ENCODE data around the gene FAM171A1. TPM values are rescaled to one million over a fixed set of nuclear protein-coding genes. Genes with fewer than 3 reads are reported as not detected.
A peak's percentile ranks its signal among the peaks of the same experiment; 100 is the strongest.

The FAM171A1 gene
- total RNA-seq, 1 donor from 2014 or later: 86.1 TPM

- peaks cover 39% of the 10 kb centered on the region for H3K4me1 Mint-ChIP-seq (ENCODE audit: low read depth)
- no peak for TF ChIP-seq CTCF (IDR thresholded peaks at IDR 0.05; ENCODE audit: unreplicated experiment)
- no peaks in the 10 kb centered on the region for H3K9me3 Mint-ChIP-seq (ENCODE audit: low read depth)
- no peak for DNase-seq (ENCODE audit: low spot score, unreplicated experiment)
- H3K27me3 Mint-ChIP-seq: no peaks in the 10 kb centered on the region
- peaks cover 1% of the 10 kb centered on the region for H3K36me3 Mint-ChIP-seq (ENCODE audit: insufficient read depth)
- H3K27ac Mint-ChIP-seq: peak overlapping the region; percentile 32
- no peak overlapping the region for H3K4me3 Mint-ChIP-seq (ENCODE audit: low read depth)
Observed at GRCh38 chr10:15351099-15351820, 19.8 kb downstream of the FAM171A1 start.

- Mint-ChIP-seq H3K27ac (peak overlapping the region; percentile 57), H3K27me3 (no peaks in the 10 kb centered on the region), H3K36me3 (ENCODE audit: insufficient read depth) (no peaks in the 10 kb centered on the region), H3K4me1 (ENCODE audit: low read depth) (peaks cover 55% of the 10 kb centered on the region), H3K4me3 (ENCODE audit: low read depth) (no peak overlapping the region), H3K9me3 (ENCODE audit: low read depth) (no peaks in the 10 kb centered on the region)
- DNase-seq (ENCODE audit: low spot score, unreplicated experiment): no peak
- TF ChIP-seq CTCF (IDR thresholded peaks at IDR 0.05; ENCODE audit: unreplicated experiment): no peak
Observed at GRCh38 chr10:15349112-15349511, 22.0 kb downstream of the FAM171A1 start.

GRCh38 chr10:15348579-15348978 is 22.5 kb downstream of the FAM171A1 start:
- Mint-ChIP-seq H3K4me3 (ENCODE audit: low read depth) (no peak overlapping the region), H3K27me3 (no peaks in the 10 kb centered on the region), H3K9me3 (ENCODE audit: low read depth) (no peaks in the 10 kb centered on the region), H3K27ac (peak overlapping the region; percentile 57), H3K4me1 (ENCODE audit: low read depth) (peaks cover 57% of the 10 kb centered on the region), H3K36me3 (ENCODE audit: insufficient read depth) (no peaks in the 10 kb centered on the region)
- TF ChIP-seq CTCF (IDR thresholded peaks at IDR 0.05; ENCODE audit: unreplicated experiment): no peak
- no peak for DNase-seq (ENCODE audit: low spot score, unreplicated experiment)

GRCh38 chr10:15347150-15347549 is 23.9 kb downstream of the FAM171A1 start:
- no peak for DNase-seq (ENCODE audit: low spot score, unreplicated experiment)
- H3K4me1 Mint-ChIP-seq (ENCODE audit: low read depth): peaks cover 52% of the 10 kb centered on the region
- no peaks in the 10 kb centered on the region for H3K9me3 Mint-ChIP-seq (ENCODE audit: low read depth)
- H3K27me3 Mint-ChIP-seq: no peaks in the 10 kb centered on the region
- no peak for TF ChIP-seq CTCF (IDR thresholded peaks at IDR 0.05; ENCODE audit: unreplicated experiment)
- no peak overlapping the region for H3K27ac Mint-ChIP-seq
- H3K4me3 Mint-ChIP-seq (ENCODE audit: low read depth): no peak overlapping the region
- no peaks in the 10 kb centered on the region for H3K36me3 Mint-ChIP-seq (ENCODE audit: insufficient read depth)

GRCh38 chr10:15346440-15347141 is 24.5 kb downstream of the FAM171A1 start:
- Mint-ChIP-seq H3K36me3 (ENCODE audit: insufficient read depth) (no peaks in the 10 kb centered on the region), H3K27ac (peak overlapping the region; percentile 79), H3K27me3 (no peaks in the 10 kb centered on the region), H3K9me3 (ENCODE audit: low read depth) (no peaks in the 10 kb centered on the region), H3K4me1 (ENCODE audit: low read depth) (peaks cover 57% of the 10 kb centered on the region), H3K4me3 (ENCODE audit: low read depth) (no peak overlapping the region)
- no peak for DNase-seq (ENCODE audit: low spot score, unreplicated experiment)
- no peak for TF ChIP-seq CTCF (IDR thresholded peaks at IDR 0.05; ENCODE audit: unreplicated experiment)
